A549 (cell line): Measurements from ENCODE around the gene PTPRCAP. TPM values are rescaled to one million over a fixed set of nuclear protein-coding genes. Genes with fewer than 3 reads are reported as not detected.

Source experiments
- ATAC-seq, 2 experiments: fragments of 200-7000 bp in 1 of 2; fragments of >200 bp in 1 of 2; cut with Nextera tagmentation in 1 of 2; cut with Tn5 transposase in 1 of 2; 3 replicates each; pipeline versions ENCODE4 v1.8.0 to v1.9.1; 2018 to 2020; ENCODE audit warnings: mild to moderate bottlenecking in 1 of 2, moderate library complexity in 1 of 2
- CTCF ChIA-PET: fragments of 300-600 bp; sonication (Branson Sonifier 250); formaldehyde crosslinking; extraction: SDS; loops from one replicate; lab custom pipeline; 2021; ENCODE audit warnings: antibody characterized with exemption, inconsistent platforms; lab: Yijun Ruan, JAX
- POLR2A ChIA-PET: fragments of 350-600 bp; formaldehyde crosslinking; extraction: SDS; loops from one replicate; lab custom pipeline; 2021; ENCODE audit warnings: antibody characterized with exemption, inconsistent platforms; lab: Yijun Ruan, JAX
- DNase-seq, 2 experiments: peaks; one replicate each; pipeline versions ENCODE4 v3.0.0 to v3.0.0-alpha.2; 2011 to 2016; ENCODE audit warnings: low read depth in 1 of 2, low spot score in 1 of 2
- FAIRE-seq: peaks from 2 replicates; lab custom pipeline; 2011; peaks lifted over from hg19 to GRCh38; lab: Jason Lieb, UNC
- H3K27ac ChIP-seq, 2 experiments: fragments of >200 bp; sonication (Bioruptor Twin); formaldehyde crosslinking; 3 replicates each; pipeline ENCODE4 v1.5.1; 2016 to 2017
- H3K4me1 ChIP-seq: fragments of >200 bp; sonication (Bioruptor Twin); formaldehyde crosslinking; 3 replicates; pipeline ENCODE4 v1.6.1; 2016
- H3K4me2 ChIP-seq: fragments of >200 bp; sonication (Bioruptor Twin); formaldehyde crosslinking; 3 replicates; pipeline ENCODE4 v1.6.1; 2016
- H3K4me3 ChIP-seq: fragments of >200 bp; sonication (Bioruptor Twin); formaldehyde crosslinking; 3 replicates; pipeline ENCODE4 v1.5.1; 2016
- H3K9me3 ChIP-seq: fragments of >200 bp; sonication (Bioruptor Twin); formaldehyde crosslinking; 3 replicates; pipeline ENCODE4 v1.6.1; 2016
- BCL3 ChIP-seq: fragments of >200 bp; sonication (Bioruptor Twin); formaldehyde crosslinking; IDR thresholded peaks from 3 replicates; pipeline ENCODE4 v1.6.1; 2016
- BHLHE40 ChIP-seq: IDR thresholded peaks from 2 replicates; pipeline ENCODE4 v1.6.1; 2012; ENCODE audit warnings: low read depth, low read length, inconsistent platforms
- CBX2 ChIP-seq: fragments of 200-600 bp; sonication (generic); IDR thresholded peaks from 2 replicates; pipeline ENCODE4 v1.6.1; 2016; ENCODE audit warnings: low read depth, mild to moderate bottlenecking, borderline replicate concordance
- CBX8 ChIP-seq: fragments of 200-600 bp; sonication (generic); IDR thresholded peaks from 2 replicates; pipeline ENCODE4 v1.6.1; 2016
- CEBPB ChIP-seq, 2 experiments: fragments of >200 bp in 1 of 2; sonication (Bioruptor Twin) in 1 of 2; formaldehyde crosslinking in 1 of 2; IDR thresholded peaks; 2 replicates each; pipeline ENCODE4 v1.6.1; 2012 to 2016
- CHD4 ChIP-seq: fragments of 200-600 bp; sonication (generic); IDR thresholded peaks from 2 replicates; pipeline ENCODE4 v1.6.1; 2016; ENCODE audit warnings: antibody characterized with exemption, mild to moderate bottlenecking, borderline replicate concordance
- FOSB ChIP-seq: fragments of 250-450 bp; sonication (Bioruptor Pico); IDR thresholded peaks from 2 replicates; pipeline ENCODE4 v1.5.0; 2020; ENCODE audit warnings: mild to moderate bottlenecking, moderate library complexity
- FOSL2 ChIP-seq, 2 experiments: fragments of 450-650 bp in 1 of 2; fragments of >200 bp in 1 of 2; sonication (Bioruptor Twin) in 1 of 2; formaldehyde crosslinking; IDR thresholded peaks; 2 replicates each; pipeline versions ENCODE4 v1.5.0 to v1.6.1; 2016 to 2020; ENCODE audit warnings: mild to moderate bottlenecking in 1 of 2, moderate library complexity in 1 of 2
- GATA3 ChIP-seq: IDR thresholded peaks from 2 replicates; pipeline ENCODE4 v1.6.1; 2012; ENCODE audit warnings: borderline replicate concordance
- HDAC2 ChIP-seq: fragments of 200-600 bp; sonication (generic); IDR thresholded peaks from 2 replicates; pipeline ENCODE4 v1.6.1; 2016
- JUN ChIP-seq, 2 experiments: fragments of >200 bp; sonication (Bioruptor Twin); formaldehyde crosslinking; IDR thresholded peaks; 2 replicates in 1 of 2; 3 replicates in 1 of 2; pipeline ENCODE4 v1.6.1; 2016 to 2017
- JUNB ChIP-seq: fragments of >200 bp; sonication (Bioruptor Twin); formaldehyde crosslinking; IDR thresholded peaks from 2 replicates; pipeline ENCODE4 v1.6.1; 2016
- KDM1A ChIP-seq: fragments of 200-600 bp; sonication (generic); IDR thresholded peaks from 2 replicates; pipeline ENCODE4 v1.6.1; 2016; ENCODE audit warnings: low read depth, mild to moderate bottlenecking
- KDM5A ChIP-seq: fragments of 200-600 bp; sonication (generic); IDR thresholded peaks from 2 replicates; pipeline ENCODE4 v1.6.1; 2016; ENCODE audit warnings: antibody characterized with exemption, mild to moderate bottlenecking
- MAZ ChIP-seq: fragments of 150-350 bp; IDR thresholded peaks from 2 replicates; pipeline ENCODE4 v1.6.1; 2014; ENCODE audit warnings: antibody characterized with exemption, low read depth, low read length, borderline replicate concordance
- MYC ChIP-seq: IDR thresholded peaks from 2 replicates; pipeline ENCODE4 v1.6.1; 2012; ENCODE audit warnings: mild to moderate bottlenecking, inconsistent platforms, low read length, improper control_type of control experiment, borderline replicate concordance
- NPAS2 ChIP-seq: fragments of 250-450 bp; sonication (Bioruptor Pico); IDR thresholded peaks from 2 replicates; pipeline ENCODE4 v1.8.0; 2022; ENCODE audit warnings: mild to moderate bottlenecking, moderate library complexity, borderline replicate concordance
- NR3C1 ChIP-seq: fragments of >200 bp; sonication (Bioruptor Twin); formaldehyde crosslinking; IDR thresholded peaks from 3 replicates; pipeline ENCODE4 v1.6.1; 2017
- PHF8 ChIP-seq: fragments of 200-600 bp; sonication (generic); IDR thresholded peaks from 2 replicates; pipeline ENCODE4 v1.6.1; 2016; ENCODE audit warnings: low read depth, mild to moderate bottlenecking, antibody characterized with exemption, moderate library complexity, borderline replicate concordance
- POLR2A ChIP-seq: IDR thresholded peaks from 2 replicates; pipeline ENCODE4 v1.6.1; 2012; ENCODE audit warnings: mild to moderate bottlenecking, low read length
- POLR2AphosphoS2 ChIP-seq: conservative IDR thresholded peaks from 2 replicates; pipeline ENCODE4 v1.6.1; 2012; ENCODE audit warnings: low read length, improper control_type of control experiment, inconsistent platforms
- RAD21 ChIP-seq, 2 experiments: fragments of >200 bp in 1 of 2; sonication (Bioruptor Twin) in 1 of 2; formaldehyde crosslinking in 1 of 2; IDR thresholded peaks in 1 of 2; conservative IDR thresholded peaks in 1 of 2; 2 replicates in 1 of 2; 3 replicates in 1 of 2; pipeline ENCODE4 v1.6.1; 2012 to 2018; ENCODE audit warnings: inconsistent platforms in 1 of 2
- RNF2 ChIP-seq: fragments of 200-600 bp; sonication (generic); IDR thresholded peaks from 2 replicates; pipeline ENCODE4 v1.6.1; 2016; ENCODE audit warnings: low read depth, mild to moderate bottlenecking, antibody characterized with exemption, moderate library complexity, borderline replicate concordance
- SREBF2 ChIP-seq: fragments of 450-650 bp; IDR thresholded peaks from 2 replicates; pipeline ENCODE4 v1.6.1; 2014; ENCODE audit warnings: mild to moderate bottlenecking, moderate library complexity
- TFCP2L1 ChIP-seq: fragments of 250-450 bp; sonication (Bioruptor Pico); IDR thresholded peaks from 2 replicates; pipeline ENCODE4 v1.5.0; 2021; ENCODE audit warnings: mild to moderate bottlenecking
- WGBS: methylation state at CpG from one replicate; pipeline ENCODE4 v1.1.6; 2017; ENCODE audit errors: missing lambda C conversion rate; 5-methylcytosine and 5-hydroxymethylcytosine counted together
- polyA plus RNA-seq, 4 experiments: library from polyadenylated mRNA; depleted of rRNA in 3 of 4; stranded (reverse); fragments of >200 nt; fragmentation: RNase III in 1 of 4; extraction: RNeasy Plus Mini Kit Qiagen cat#74134 plus additional on column Dnase treatment in 1 of 4; gene quantifications; 2 replicates in 3 of 4; 3 replicates in 1 of 4; pipeline ENCODE4 v1.2.3, GENCODE V29; 2011 to 2017

The PTPRCAP gene
- polyA plus RNA-seq, 2 of the 4 experiments (the other 2 are of a cell fraction) = 0.34 to 0.56 TPM

- TF ChIP-seq FOSL2 (IDR thresholded peaks at IDR 0.05) (no peak), FOSL2 (CRISPR knock-in tag; IDR thresholded peaks at IDR 0.05) (no peak), MAZ (no peak), MYC (no peak), KDM5A (no peak), CEBPB (IDR thresholded peaks at IDR 0.05) (no peak), POLR2AphosphoS2 (no peak), BHLHE40 (no peak), TFCP2L1 (CRISPR knock-in tag) (no peak), CHD4 (no peak), KDM1A (no peak)
Observed at GRCh38 chr11:67420646-67421429, 16.6 kb downstream of the PTPRCAP start (continued).

GRCh38 chr11:67420147-67420645 is 17.3 kb downstream of the PTPRCAP start:
- H3K27ac ChIP-seq = peak overlapping the region; percentile 75 to 90
- ChIA-PET CTCF (interaction anchor here (1.0 to 4.2 kb wide), 4 partner anchors 15 to 48 kb away, joined by 3 to 30 read pairs (median 5); partner anchors contain the start of genes PPP1CA and TBC1D10C), POLR2A (interaction anchor here (1.1 to 1.7 kb wide), 4 partner anchors 19 to 131 kb away, joined by 4 to 12 read pairs (median 5); partner anchors contain the start of genes AIP, ANKRD13D, POLD4 and PPP1CA)

GRCh38 chr11:67419325-67420049 is 18.0 kb downstream of the PTPRCAP start:
- CTCF ChIA-PET = interaction anchor here (0.6 to 4.2 kb wide), 7 partner anchors 9 to 68 kb away, joined by 3 to 30 read pairs (median 4); partner anchors contain the start of genes PPP1CA, RPS6KB2 and TBC1D10C
- 94% methylated on average over 13 of the region's 21 CpGs for WGBS
- POLR2A ChIA-PET = interaction anchor here (1.7 to 1.8 kb wide), 2 partner anchors 18 kb away, joined by 8 to 12 read pairs; partner anchors contain the start of gene PPP1CA
- Histone ChIP-seq H3K4me3 (no peak overlapping the region), H3K4me2 (peak overlapping the region; percentile 97; the same call in 1 of the 3 replicates), H3K27ac (no peak overlapping the region; a peak in 2 of 6 replicates), H3K9me3 (no peaks in the 10 kb centered on the region), H3K4me1 (peaks cover 37% of the 10 kb centered on the region)
- ATAC-seq = no peak
- DNase-seq = no peak
- no peak for FAIRE-seq
- TF ChIP-seq GATA3 (no peak), HDAC2 (no peak), PHF8 (no peak)

More at GRCh38 chr11:67420147-67420645, 17.3 kb downstream of the PTPRCAP start:
- H3K4me3 ChIP-seq = peak overlapping the region; percentile 57
- H3K4me2 ChIP-seq = peak overlapping the region; percentile 97
- H3K9me3 ChIP-seq = no peaks in the 10 kb centered on the region
- WGBS = 27% methylated on average over 8 of the region's 15 CpGs
- TF ChIP-seq CBX8 = no peak
- no peak for TF ChIP-seq CBX2
- no peak for TF ChIP-seq CEBPB (IDR thresholded peaks at IDR 0.05)
- TF ChIP-seq GATA3 = no peak
- no peak for TF ChIP-seq KDM5A
- no peak for TF ChIP-seq BCL3
- no peak for TF ChIP-seq PHF8
- no peak for TF ChIP-seq JUN (IDR thresholded peaks at IDR 0.05)
- no peak for TF ChIP-seq SREBF2
- TF ChIP-seq JUNB = no peak
- no peak for TF ChIP-seq POLR2A
- no peak for TF ChIP-seq FOSL2 (IDR thresholded peaks at IDR 0.05)
- no peak for TF ChIP-seq FOSL2 (CRISPR knock-in tag; IDR thresholded peaks at IDR 0.05)
- TF ChIP-seq RNF2 = no peak
- TF ChIP-seq CHD4 = no peak
- no peak for TF ChIP-seq POLR2AphosphoS2
- TF ChIP-seq RAD21 (conservative IDR thresholded peaks at IDR 0.05 in 1 of 2, IDR thresholded peaks at IDR 0.05 in 1 of 2) = no peak
- TF ChIP-seq NR3C1 = no peak
- TF ChIP-seq FOSB (CRISPR knock-in tag) = no peak
- TF ChIP-seq NPAS2 (CRISPR knock-in tag) = no peak
- peak in 1 of 2 experiments; percentile 1; a peak in 1 of 6 replicates for ATAC-seq
- no peak for DNase-seq
- H3K4me1 ChIP-seq = peaks cover 32% of the 10 kb centered on the region
- FAIRE-seq = no peak
